ENCODE results near the gene TINAG. TPM values are rescaled to one million over a fixed set of nuclear protein-coding genes. Genes with fewer than 3 reads are reported as not detected.

TINAG gene
- total RNA-seq, 1 experiment from 2014 or later = not detected

- POLR2A ChIA-PET = no interaction called here
- no peaks in the 10 kb centered on the region for H3K79me2 ChIP-seq (ENCODE audit: insufficient read depth, low read length)
- DNase-seq (ENCODE audit: low read depth, low spot score) (no peak), ATAC-seq (no peak)
- H3K9me3 ChIP-seq (ENCODE audit: control insufficient read depth in 1 of 2, insufficient read depth in 1 of 2, low read depth in 1 of 2, low read length in 2 of 2) = no peaks in the 10 kb centered on the region
- H3K4me1 ChIP-seq (ENCODE audit: control insufficient read depth in 1 of 2, insufficient read depth in 2 of 2, low read length in 2 of 2) = no peaks in the 10 kb centered on the region
- no peaks in the 10 kb centered on the region for H3K36me3 ChIP-seq (ENCODE audit: control insufficient read depth in 1 of 2, insufficient read depth in 2 of 2, low read length in 2 of 2)
- RAD21 ChIA-PET (ENCODE audit: low non-redundant PET in 1 of 2, low total read pairs in 2 of 2, uncharacterized antibody in 2 of 2, unreplicated experiment in 2 of 2) = no interaction called here
- no peak overlapping the region for H3K9ac ChIP-seq (ENCODE audit: low read length)
- intact Hi-C loops (cut with micrococcal nuclease) = no loop called here
- CTCF ChIA-PET = no interaction called here
- no peaks in the 10 kb centered on the region for H3K9me2 ChIP-seq (ENCODE audit: insufficient read depth)
- no peak overlapping the region for H2AFZ ChIP-seq (ENCODE audit: low read depth, low read length, poor library complexity, severe bottlenecking)
- no TSS peak for BruUV-seq (replicated peaks)
- no peak overlapping the region for H3K27ac ChIP-seq (ENCODE audit: low read depth, low read length)
- no peak overlapping the region for H3K4me2 ChIP-seq (ENCODE audit: low read length)
- no peaks in the 10 kb centered on the region for H3K27me3 ChIP-seq (ENCODE audit: insufficient read depth, low read length)
- H4K20me1 ChIP-seq (ENCODE audit: insufficient read depth) = no peaks in the 10 kb centered on the region
- no peak overlapping the region for H3K4me3 ChIP-seq (replicated peaks in 1 of 2; ENCODE audit: low read depth in 1 of 2, low read length in 2 of 2)
- no peak for TF ChIP-seq CTCF (IDR thresholded peaks at IDR 0.05 in 2 of 3, conservative IDR thresholded peaks at IDR 0.05 in 1 of 3; ENCODE audit: borderline replicate concordance in 1 of 3, insufficient read depth in 1 of 3, low read depth in 2 of 3, low read length in 2 of 3)
- TF ChIP-seq CBX3 (IDR thresholded peaks at IDR 0.05; ENCODE audit: low read depth) = no peak
- TF ChIP-seq EZH2phosphoT487 (IDR thresholded peaks at IDR 0.05; ENCODE audit: borderline replicate concordance) = no peak
- no peak for TF ChIP-seq ZFX (IDR thresholded peaks at IDR 0.05)
- TF ChIP-seq POLR2A (IDR thresholded peaks at IDR 0.05; ENCODE audit: borderline replicate concordance, extremely low read depth, insufficient read depth, insufficient read length) = no peak
- TF ChIP-seq EGR1 (IDR thresholded peaks at IDR 0.05; ENCODE audit: low read depth) = no peak
- no peak for TF ChIP-seq MAX (IDR thresholded peaks at IDR 0.05)
These were observed 52.9 kb downstream of the TINAG start for GRCh38 chr6:54361188-54361587.

- DNase-seq (ENCODE audit: low read depth, low spot score) (no peak), ATAC-seq (no peak)
- intact Hi-C loops (cut with micrococcal nuclease) = no loop called here
- no peak for TF ChIP-seq ZNF274 (IDR thresholded peaks at IDR 0.05; ENCODE audit: low read depth, low read length)
- TF ChIP-seq FOSL1 (IDR thresholded peaks at IDR 0.05; ENCODE audit: low read depth) = no peak
- no peak for TF ChIP-seq CEBPB (IDR thresholded peaks at IDR 0.05; ENCODE audit: low read depth)
- no peak for TF ChIP-seq JUND (IDR thresholded peaks at IDR 0.05)
- TF ChIP-seq ZFX (IDR thresholded peaks at IDR 0.05) = no peak
- TF ChIP-seq TCF7L2 (IDR thresholded peaks at IDR 0.05; ENCODE audit: borderline replicate concordance, extremely low read depth, insufficient read depth, insufficient read length) = no peak
- no peak for TF ChIP-seq ZBTB33 (IDR thresholded peaks at IDR 0.05; ENCODE audit: extremely low read depth, insufficient replicate concordance, low read length)
- no peak for TF ChIP-seq REST (IDR thresholded peaks at IDR 0.05; ENCODE audit: low read depth)
- TF ChIP-seq EGR1 (IDR thresholded peaks at IDR 0.05; ENCODE audit: low read depth) = no peak
These were observed 53.5 kb downstream of the TINAG start for GRCh38 chr6:54361734-54362133.

More at GRCh38 chr6:54361734-54362133, 53.5 kb downstream of the TINAG start:
- no peak overlapping the region for H2AFZ ChIP-seq (ENCODE audit: low read depth, low read length, poor library complexity, severe bottlenecking)
- RAD21 ChIA-PET (ENCODE audit: low non-redundant PET in 1 of 2, low total read pairs in 2 of 2, uncharacterized antibody in 2 of 2, unreplicated experiment in 2 of 2) = no interaction called here
- no peaks in the 10 kb centered on the region for H3K9me2 ChIP-seq (ENCODE audit: insufficient read depth)
- no TSS peak for BruUV-seq (replicated peaks)
- H3K79me2 ChIP-seq (ENCODE audit: insufficient read depth, low read length) = no peaks in the 10 kb centered on the region
- H3K4me2 ChIP-seq (ENCODE audit: low read length) = no peak overlapping the region
- no peaks in the 10 kb centered on the region for H3K36me3 ChIP-seq (ENCODE audit: control insufficient read depth in 1 of 2, insufficient read depth in 2 of 2, low read length in 2 of 2)
- no peak overlapping the region for H3K27ac ChIP-seq (ENCODE audit: low read depth, low read length)
- H4K20me1 ChIP-seq (ENCODE audit: insufficient read depth) = no peaks in the 10 kb centered on the region
- POLR2A ChIA-PET = no interaction called here
- H3K9ac ChIP-seq (ENCODE audit: low read length) = no peak overlapping the region
- no peaks in the 10 kb centered on the region for H3K27me3 ChIP-seq (ENCODE audit: insufficient read depth, low read length)
- no peak overlapping the region for H3K4me3 ChIP-seq (replicated peaks in 1 of 2; ENCODE audit: low read depth in 1 of 2, low read length in 2 of 2)
- CTCF ChIA-PET = no interaction called here
- no peaks in the 10 kb centered on the region for H3K9me3 ChIP-seq (ENCODE audit: control insufficient read depth in 1 of 2, insufficient read depth in 1 of 2, low read depth in 1 of 2, low read length in 2 of 2)
- H3K4me1 ChIP-seq (ENCODE audit: control insufficient read depth in 1 of 2, insufficient read depth in 2 of 2, low read length in 2 of 2) = peaks cover 0 to 4% of the 10 kb centered on the region in 2 experiments; a peak in 2 of 4 replicates

Measured in HCT116 (cell line).